IMR-90 (cell line): ENCODE data around the gene ZFP36L2. TPM values are rescaled to one million over a fixed set of nuclear protein-coding genes. Genes with fewer than 3 reads are reported as not detected.

Source experiments
- ATAC-seq: fragments of 200-7000 bp; cut with Tn5 transposase; 2 replicates; pipeline ENCODE4 v1.9.1; 2020; ENCODE audit warnings: low read depth, mild to moderate bottlenecking, moderate library complexity
- BruUV-seq: library from RNA; stranded (reverse); fragments of 400-500 nt; replicated peaks from 2 replicates; lab custom pipeline; 2021; lab: Mats Ljungman, UMichigan
- CTCF ChIA-PET: fragments of 300-600 bp; formaldehyde crosslinking; extraction: SDS; loops from one replicate; lab custom pipeline; 2021; ENCODE audit warnings: antibody characterized with exemption; lab: Yijun Ruan, JAX
- POLR2A ChIA-PET: fragments of 300-600 bp; sonication (Branson Sonifier 250); formaldehyde crosslinking; loops from one replicate; lab custom pipeline; 2022; ENCODE audit warnings: antibody characterized with exemption; ENCODE audit not compliant: unreplicated experiment; lab: Charles Lee
- DNase-seq: peaks from one replicate; pipeline ENCODE4 v3.0.0; 2013
- H2AFZ ChIP-seq: replicated peaks from 2 replicates; pipeline ENCODE3; 2013; ENCODE audit warnings: low read length, mild to moderate bottlenecking; ENCODE audit not compliant: poor library complexity
- H2AK5ac ChIP-seq: 2 replicates; pipeline ENCODE4 v1.6.1; 2013; ENCODE audit warnings: low read depth, low read length, inconsistent platforms
- H2AK9ac ChIP-seq: replicated peaks from 2 replicates; pipeline ENCODE3; 2013; ENCODE audit warnings: mild to moderate bottlenecking, low read depth, low read length, moderate library complexity; ENCODE audit not compliant: poor library complexity
- H2BK120ac ChIP-seq: 2 replicates; pipeline ENCODE4 v1.6.1; 2013; ENCODE audit warnings: low read depth, low read length, inconsistent platforms
- H2BK15ac ChIP-seq: 3 replicates; pipeline ENCODE4 v1.6.1; 2013; ENCODE audit warnings: low read depth, low read length, inconsistent platforms
- H2BK20ac ChIP-seq: 2 replicates; pipeline ENCODE4 v1.6.1; 2013; ENCODE audit warnings: low read depth, mild to moderate bottlenecking, inconsistent platforms, low read length, moderate library complexity
- H2BK5ac ChIP-seq: 2 replicates; pipeline ENCODE4 v1.6.1; 2013; ENCODE audit warnings: mild to moderate bottlenecking, low read depth, low read length, inconsistent platforms; ENCODE audit not compliant: poor library complexity, severe bottlenecking
- H3K14ac ChIP-seq: replicated peaks from 2 replicates; pipeline ENCODE4 v1.6.1; 2013; ENCODE audit warnings: low read depth, low read length, inconsistent platforms
- H3K18ac ChIP-seq: 2 replicates; pipeline ENCODE4 v1.6.1; 2013; ENCODE audit warnings: low read depth, low read length, control low read depth
- H3K23ac ChIP-seq: 2 replicates; pipeline ENCODE4 v1.6.1; 2013; ENCODE audit warnings: low read depth, low read length, inconsistent platforms
- H3K27ac ChIP-seq: 2 replicates; pipeline ENCODE4 v1.5.1; 2013; ENCODE audit warnings: mild to moderate bottlenecking, control low read depth, low read length; ENCODE audit not compliant: insufficient read depth
- H3K27me3 ChIP-seq: 2 replicates; pipeline ENCODE4 v1.6.1; 2013; ENCODE audit warnings: low read length; ENCODE audit not compliant: control insufficient read depth, insufficient read depth
- H3K36me3 ChIP-seq: 2 replicates; pipeline ENCODE4 v1.6.1; 2013; ENCODE audit warnings: low read length, mixed read lengths; ENCODE audit not compliant: control insufficient read depth, insufficient read depth
- H3K4ac ChIP-seq: 2 replicates; pipeline ENCODE4 v1.6.1; 2013; ENCODE audit warnings: low read depth, low read length, inconsistent platforms
- H3K4me1 ChIP-seq: 2 replicates; pipeline ENCODE4 v1.6.1; 2013; ENCODE audit warnings: low read length, mixed read lengths; ENCODE audit not compliant: control insufficient read depth, insufficient read depth
- H3K4me2 ChIP-seq: 2 replicates; pipeline ENCODE4 v1.6.1; 2013; ENCODE audit warnings: low read depth, mild to moderate bottlenecking, control low read depth, low read length, moderate library complexity
- H3K4me3 ChIP-seq: 2 replicates; pipeline ENCODE4 v1.5.1; 2013; ENCODE audit warnings: low read depth, mild to moderate bottlenecking, control low read depth, low read length, moderate library complexity; ENCODE audit not compliant: insufficient read depth
- H3K56ac ChIP-seq: 2 replicates; pipeline ENCODE4 v1.6.1; 2013; ENCODE audit warnings: low read length, inconsistent platforms; ENCODE audit not compliant: insufficient read depth; ENCODE audit errors: extremely low read depth
- H3K79me1 ChIP-seq, 2 experiments: 2 replicates each; pipeline ENCODE4 v1.6.1; 2013; ENCODE audit warnings: low read length in 2 of 2, inconsistent platforms in 1 of 2, low read depth in 1 of 2
- H3K9ac ChIP-seq: 2 replicates; pipeline ENCODE4 v1.6.1; 2013; ENCODE audit warnings: low read depth, low read length, control low read depth
- H3K9me1 ChIP-seq: 2 replicates; pipeline ENCODE4 v1.6.1; 2013; ENCODE audit warnings: low read length, inconsistent platforms; ENCODE audit not compliant: insufficient read depth
- H3K9me3 ChIP-seq: 2 replicates; pipeline ENCODE4 v1.6.1; 2013; ENCODE audit warnings: low read length; ENCODE audit not compliant: control insufficient read depth, insufficient read depth
- H4K20me1 ChIP-seq: 2 replicates; pipeline ENCODE4 v1.6.1; 2013; ENCODE audit warnings: low read length, inconsistent platforms; ENCODE audit not compliant: insufficient read depth
- H4K5ac ChIP-seq: 2 replicates; pipeline ENCODE4 v1.6.1; 2013; ENCODE audit warnings: mild to moderate bottlenecking, low read depth, low read length, control low read depth
- H4K8ac ChIP-seq, 2 experiments: 2 replicates each; pipeline ENCODE4 v1.6.1; 2013; ENCODE audit warnings: low read depth in 2 of 2, low read length in 2 of 2, control low read depth in 1 of 2, inconsistent platforms in 1 of 2
- H4K91ac ChIP-seq: 2 replicates; pipeline ENCODE4 v1.6.1; 2013; ENCODE audit warnings: low read depth, low read length, inconsistent platforms; ENCODE audit not compliant: insufficient read depth
- CEBPB ChIP-seq: IDR thresholded peaks from 2 replicates; pipeline ENCODE4 v1.6.1; 2012; ENCODE audit warnings: low read depth, low read length, improper control_type of control experiment
- CHD1 ChIP-seq: IDR thresholded peaks from 2 replicates; pipeline ENCODE4 v1.6.1; 2012; ENCODE audit warnings: low read depth, low read length, improper control_type of control experiment
- CTCF ChIP-seq: conservative IDR thresholded peaks from 2 replicates; pipeline ENCODE4 v1.5.1; 2012; ENCODE audit warnings: mild to moderate bottlenecking, low read depth, low read length, improper control_type of control experiment
- ELK1 ChIP-seq: fragments of 150-350 bp; IDR thresholded peaks from 2 replicates; pipeline ENCODE4 v1.6.1; 2016; ENCODE audit warnings: low read depth, mild to moderate bottlenecking, low read length, moderate library complexity, borderline replicate concordance
- FOS ChIP-seq: fragments of 150-350 bp; IDR thresholded peaks from 2 replicates; pipeline ENCODE4 v1.6.1; 2016; ENCODE audit warnings: low read depth, low read length
- MAFK ChIP-seq: IDR thresholded peaks from 2 replicates; pipeline ENCODE4 v1.6.1; 2012; ENCODE audit warnings: low read depth, low read length, improper control_type of control experiment
- MAZ ChIP-seq: IDR thresholded peaks from 2 replicates; pipeline ENCODE4 v1.6.1; 2012; ENCODE audit warnings: low read depth, mild to moderate bottlenecking, low read length, improper control_type of control experiment, moderate library complexity, borderline replicate concordance
- MXI1 ChIP-seq: IDR thresholded peaks from 2 replicates; pipeline ENCODE4 v1.6.1; 2012; ENCODE audit warnings: low read depth, mild to moderate bottlenecking, low read length, moderate library complexity, borderline replicate concordance
- NFE2L2 ChIP-seq: fragments of 150-350 bp; IDR thresholded peaks from 2 replicates; pipeline ENCODE4 v1.6.1; 2016; ENCODE audit warnings: low read depth, mild to moderate bottlenecking, low read length
- POLR2A ChIP-seq: IDR thresholded peaks from 2 replicates; pipeline ENCODE4 v1.6.1; 2012; ENCODE audit warnings: mild to moderate bottlenecking, low read depth, low read length
- RAD21 ChIP-seq: IDR thresholded peaks from 2 replicates; pipeline ENCODE4 v1.6.1; 2012; ENCODE audit warnings: low read length, improper control_type of control experiment
- RCOR1 ChIP-seq: IDR thresholded peaks from 2 replicates; pipeline ENCODE4 v1.6.1; 2012; ENCODE audit warnings: mild to moderate bottlenecking, low read length, improper control_type of control experiment; ENCODE audit not compliant: insufficient replicate concordance
- RFX5 ChIP-seq: IDR thresholded peaks from 2 replicates; pipeline ENCODE4 v1.8.0; 2012; ENCODE audit warnings: low read depth, mild to moderate bottlenecking, low read length, moderate library complexity
- SMC3 ChIP-seq: fragments of 150-350 bp; IDR thresholded peaks from 2 replicates; pipeline ENCODE4 v1.6.1; 2016; ENCODE audit warnings: low read depth, mild to moderate bottlenecking, antibody characterized with exemption, low read length, moderate library complexity
- WGBS, 2 experiments: methylation state at CpG; one replicate each; pipeline versions ENCODE4 v1.1.5 to v1.1.7; 2013; ENCODE audit warnings: missing lambda C conversion rate in 2 of 2; ENCODE audit not compliant: insufficient read length in 1 of 2; ENCODE audit errors: extremely low coverage in 2 of 2; 5-methylcytosine and 5-hydroxymethylcytosine counted together
- dilution Hi-C: fragments of 300-500 bp; cut with HindIII; formaldehyde crosslinking; loops from one replicate; pipeline ENCODE4 v1.14.3; 2018; ENCODE audit warnings: low sequenced_read_pairs; ENCODE audit not compliant: unreplicated experiment
- in situ Hi-C: fragments of 300-500 bp; cut with MboI; formaldehyde crosslinking; loops from 3 replicates; pipeline ENCODE4 v1.14.3; 2019; ENCODE audit warnings: low sequenced_read_pairs, inconsistent platforms, mixed read lengths
- intact Hi-C: fragments of 100-400 bp; cut with micrococcal nuclease; formaldehyde crosslinking; loops from 2 replicates; pipeline ENCODE4 v1.10.0; 2022
- polyA plus RNA-seq, 3 experiments: library from polyadenylated mRNA; depleted of rRNA; stranded (reverse); fragments of >200 nt; gene quantifications; 2 replicates each; pipeline ENCODE4 v1.2.3, GENCODE V29; 2012; ENCODE audit warnings: low replicate concordance in 1 of 3
- total RNA-seq: library from RNA; depleted of rRNA; stranded (reverse); fragments of >200 nt; gene quantifications from 2 replicates; pipeline ENCODE4 v1.2.3, GENCODE V29; 2012

Gene ZFP36L2
- total and polyA plus RNA-seq, 2 of the 4 experiments (the other 2 are of a cell fraction) = 1.8 to 20.1 TPM

GRCh38 chr2:43274055-43274454, 47.6 kb upstream of the ZFP36L2 start:
- Histone ChIP-seq H3K14ac (no peak overlapping the region), H2AK9ac (no peak overlapping the region), H4K5ac (no peak overlapping the region), H3K18ac (no peak overlapping the region), H3K36me3 (no peaks in the 10 kb centered on the region), H3K79me1 (no peaks in the 10 kb centered on the region), H2AK5ac (0 out of 2 replicates have a peak overlapping the region, but pooled peaks have one; percentile 18), H2BK5ac (no peak overlapping the region), H3K4ac (no peak overlapping the region), H2BK15ac (no peak overlapping the region), H4K8ac (no peak overlapping the region), H3K9me1 (peaks cover 14% of the 10 kb centered on the region), H4K20me1 (peaks cover 9% of the 10 kb centered on the region; the same call in 1 of the 2 replicates), H2BK20ac (no peak overlapping the region), H3K27me3 (no peaks in the 10 kb centered on the region), H3K4me1 (peaks cover 24% of the 10 kb centered on the region), H2AFZ (peak overlapping the region; percentile 2), H3K9ac (no peak overlapping the region), H3K4me2 (no peak overlapping the region), H3K9me3 (no peaks in the 10 kb centered on the region), H2BK120ac (no peak overlapping the region), H3K4me3 (no peak overlapping the region), H3K23ac (no peak overlapping the region), H3K56ac (no peak overlapping the region), H3K27ac (no peak overlapping the region), H4K91ac (no peak overlapping the region)
- POLR2A ChIA-PET = no interaction called here
- WGBS, 2 experiments = no CpG with 5 or more reads among the region's 4 CpGs
- no peak for ATAC-seq
- CTCF ChIA-PET = no interaction called here
- no peak for TF ChIP-seq POLR2A
- TF ChIP-seq CEBPB = no peak
- TF ChIP-seq SMC3 = no peak
- TF ChIP-seq ELK1 = no peak
- TF ChIP-seq RFX5 = no peak
- no peak for TF ChIP-seq FOS
- TF ChIP-seq CHD1 = no peak
- no peak for TF ChIP-seq RAD21
- TF ChIP-seq MAZ = no peak
- no peak for TF ChIP-seq MXI1
- no peak for TF ChIP-seq RCOR1
- no peak for TF ChIP-seq MAFK
- no peak for TF ChIP-seq NFE2L2
- TF ChIP-seq CTCF = no peak
- BruUV-seq = no TSS peak
- in situ Hi-C loops (no loop called here), dilution Hi-C loops (no loop called here), intact Hi-C loops (loop anchor here (2.0 kb wide), 1 partner anchor 15 kb away; no protein-coding TSS in a partner anchor)
- DNase-seq = peak; percentile 34
